ENCODE results near the gene RPL23.

- TF ChIP-seq POLR2A (IDR thresholded peaks at IDR 0.05) = peak; percentile 96
- TF ChIP-seq POLR2AphosphoS5 (IDR thresholded peaks at IDR 0.05) = peak; percentile 87
- peak in 1 of 4 experiments; percentile 12 for TF ChIP-seq CTCF (IDR thresholded peaks at IDR 0.05)
These were observed 16.2 kb upstream of the RPL23 start, which contains the start of gene LASP1 for GRCh38 chr17:38869526-38870258.
